Measurements from ENCODE around the gene MYOF.
A peak's percentile ranks its signal among the peaks of the same experiment; 100 is the strongest.

MYOF gene

GRCh38 chr10:93482145-93482834 is at the start of gene MYOF:
TSS of gene MYOF (minus strand) at chr10:93482334. CDS start at chr10:93482194, 140 bp downstream.
- DNase-seq, result peak; percentile 85

- DNase-seq, result no peak
Measured at GRCh38 chr10:93518531-93518930, 36.4 kb upstream of the MYOF start.

DNA sequence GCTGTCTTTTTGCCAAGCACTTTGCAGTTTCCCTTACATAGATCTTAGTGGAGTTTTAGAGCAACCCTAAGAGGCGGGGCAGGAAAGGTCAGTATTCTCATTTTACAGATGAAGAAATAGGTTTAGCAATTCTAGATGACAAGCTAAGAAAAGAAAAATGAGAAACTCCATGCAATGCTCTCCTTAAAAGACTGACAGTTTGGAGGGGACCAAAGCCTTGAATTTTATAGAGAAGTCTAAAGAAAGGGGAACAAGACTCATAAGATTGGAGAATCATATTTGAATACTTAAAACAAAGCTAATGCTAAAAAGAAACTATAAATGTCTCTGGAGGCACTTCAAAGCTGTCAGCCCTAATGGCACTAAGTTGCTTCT is 33.9 kb upstream of the MYOF start:
- no peak for DNase-seq

- DNase-seq, result no peak
Measured at GRCh38 chr10:93515071-93516005, 33.2 kb upstream of the MYOF start.

DNA sequence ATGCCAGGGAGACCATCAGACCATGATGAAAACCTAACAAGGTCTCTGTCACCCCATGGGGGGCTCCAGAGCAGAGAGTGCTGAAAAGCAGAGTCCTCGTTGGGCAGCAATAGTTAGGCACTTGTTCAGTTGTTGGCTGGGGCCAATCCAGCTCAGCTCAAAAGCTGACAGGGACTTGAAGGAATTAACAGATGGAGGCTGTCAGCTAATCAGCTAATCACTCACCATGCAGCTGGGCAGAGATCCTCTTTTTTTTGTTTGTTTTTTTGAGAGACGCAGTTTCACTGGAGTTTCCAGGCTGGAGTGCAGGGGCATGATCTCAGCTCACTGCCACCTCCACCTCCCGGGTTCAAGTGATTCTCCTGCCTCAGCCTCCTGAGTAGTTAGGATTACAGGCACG is 32.4 kb upstream of the MYOF start:
- no peak for DNase-seq

- no peak for DNase-seq
Measured at GRCh38 chr10:93513091-93513490, 31.0 kb upstream of the MYOF start.

DNA sequence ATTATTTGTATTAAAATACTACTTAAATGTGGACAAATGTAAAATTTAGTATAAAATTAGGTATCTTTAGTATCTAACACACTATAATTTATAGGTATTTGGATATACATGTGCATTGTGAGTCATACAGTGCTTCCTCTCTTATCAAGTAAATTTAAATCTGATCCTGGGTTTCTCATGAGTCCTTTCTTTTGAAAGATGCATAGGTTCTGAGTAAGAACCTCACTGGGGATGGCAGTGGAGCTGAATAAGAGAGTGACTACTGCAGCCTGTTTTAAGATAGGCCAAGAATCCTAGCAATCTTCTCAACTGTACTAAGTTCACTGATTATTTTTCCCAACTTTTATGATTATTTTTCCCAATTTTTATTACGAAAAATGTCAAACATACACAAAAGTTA is 30.4 kb upstream of the MYOF start:
- no peak for DNase-seq

DNA sequence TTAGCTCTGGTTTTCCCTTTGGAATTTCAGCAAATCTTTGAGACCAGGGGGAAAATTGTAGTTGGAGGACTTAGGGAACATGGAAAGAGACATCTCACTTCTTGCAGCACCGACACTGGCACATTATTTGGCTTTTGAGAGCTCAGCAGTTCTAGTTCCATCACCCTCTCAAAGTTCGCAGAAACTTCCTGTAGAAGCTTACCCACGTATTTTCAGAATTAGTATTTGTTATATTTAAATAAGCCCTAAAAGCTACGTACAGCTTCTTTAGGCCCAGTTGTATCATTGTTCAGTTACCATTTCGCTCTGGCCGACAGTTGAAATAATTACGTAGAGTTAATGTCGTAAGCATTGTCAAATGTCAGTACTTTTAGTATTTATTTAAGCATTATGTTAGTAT is 27.7 kb upstream of the MYOF start:
- peak; percentile 35 for DNase-seq

- DNase-seq, result no peak
Measured at GRCh38 chr10:93505075-93505474, 22.9 kb upstream of the MYOF start.

DNA sequence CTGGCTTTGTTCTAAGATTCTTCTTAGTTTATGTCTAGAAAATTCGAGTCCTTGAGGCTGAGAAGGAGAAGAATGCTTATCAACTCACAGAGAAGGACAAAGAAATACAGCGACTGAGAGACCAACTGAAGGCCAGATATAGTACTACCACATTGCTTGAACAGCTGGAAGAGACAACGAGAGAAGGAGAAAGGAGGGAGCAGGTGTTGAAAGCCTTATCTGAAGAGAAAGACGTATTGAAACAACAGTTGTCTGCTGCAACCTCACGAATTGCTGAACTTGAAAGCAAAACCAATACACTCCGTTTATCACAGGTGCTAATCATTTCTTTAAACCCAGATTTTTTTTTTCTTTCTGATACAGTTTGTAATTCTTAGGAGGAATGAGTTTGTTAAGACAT is 20.9 kb upstream of the MYOF start:
- DNase-seq, result peak; percentile 41

- no peak for DNase-seq
Measured at GRCh38 chr10:93501650-93502049, 19.5 kb upstream of the MYOF start.

DNA sequence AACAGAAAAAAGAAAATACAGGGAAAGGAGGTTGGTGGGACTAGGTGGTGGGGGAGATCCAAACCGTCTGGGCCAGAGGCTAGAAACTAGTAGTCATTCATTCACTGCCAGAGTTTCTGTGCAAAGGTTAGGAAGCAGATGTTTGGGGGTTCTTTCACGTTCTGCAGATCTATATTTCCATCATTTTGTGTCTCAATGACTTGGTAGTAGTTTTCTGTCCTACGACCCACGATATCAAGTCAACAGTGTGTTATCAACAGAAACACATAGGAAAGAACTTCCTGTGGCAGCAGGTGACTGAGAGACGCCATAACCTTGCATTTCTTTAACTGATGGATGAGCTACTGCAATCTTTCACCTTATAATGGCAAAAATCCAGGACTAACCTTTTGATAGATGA is 16.0 kb upstream of the MYOF start:
- peak; percentile 33 for DNase-seq

DNA sequence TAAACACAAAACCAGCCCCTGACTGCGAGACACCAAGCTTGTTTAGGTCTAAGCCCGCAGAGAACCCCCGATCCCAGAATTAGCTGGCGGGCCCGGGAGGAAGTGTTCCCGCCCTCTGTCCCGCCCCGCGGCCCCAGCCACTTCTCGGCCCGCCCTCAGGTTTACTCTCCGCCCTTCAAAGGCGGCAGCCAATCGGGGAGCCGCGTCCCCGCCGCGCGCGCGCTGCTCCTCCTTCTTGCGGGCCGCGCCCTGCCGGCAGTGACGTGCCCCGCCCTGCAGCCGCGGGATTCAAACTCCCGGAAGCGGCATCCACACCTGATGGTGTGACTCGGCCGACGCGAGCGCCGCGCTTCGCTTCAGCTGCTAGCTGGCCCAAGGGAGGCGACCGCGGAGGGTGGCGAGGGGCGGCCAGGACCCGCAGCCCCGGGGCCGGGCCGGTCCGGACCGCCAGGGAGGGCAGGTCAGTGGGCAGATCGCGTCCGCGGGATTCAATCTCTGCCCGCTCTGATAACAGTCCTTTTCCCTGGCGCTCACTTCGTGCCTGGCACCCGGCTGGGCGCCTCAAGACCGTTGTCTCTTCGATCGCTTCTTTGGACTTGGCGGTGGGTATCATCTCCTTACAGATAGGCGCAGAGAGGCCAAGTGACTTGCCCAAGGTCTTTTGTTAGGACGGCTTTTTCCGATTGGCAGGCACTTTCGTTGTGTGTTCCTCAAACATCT is 14.3 kb upstream of the MYOF start, which contains the start of gene CEP55:
TSS of gene CEP55 (plus strand) at position 291 of the 720 bp plus-strand sequence. CDS start 3,440 bp downstream, outside the sequence.
- DNase-seq, result peak; percentile 98

GRCh38 chr10:93495654-93496321 is 13.7 kb upstream of the MYOF start:
- DNase-seq, result peak; percentile 15

DNA sequence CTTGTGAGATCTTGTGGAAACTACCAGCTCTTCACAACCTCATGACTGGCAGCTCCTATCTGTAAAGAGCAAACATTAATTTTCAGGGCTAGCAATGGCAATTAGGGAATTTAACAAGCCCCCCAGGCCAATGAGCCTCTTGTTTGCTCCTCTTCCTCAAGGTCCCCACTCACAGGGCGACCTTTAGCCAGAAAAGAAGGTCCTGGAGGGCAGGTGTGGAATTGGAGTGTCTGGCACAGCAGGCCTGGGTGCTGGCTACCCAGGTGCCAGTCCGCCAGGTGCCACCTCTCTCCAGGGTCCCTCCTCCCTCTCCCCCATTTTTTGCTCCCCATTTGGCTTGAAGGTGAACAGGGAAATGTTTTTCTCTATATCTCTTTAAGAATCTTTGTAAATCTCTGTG is 12.4 kb upstream of the MYOF start:
- DNase-seq, result no peak

DNA sequence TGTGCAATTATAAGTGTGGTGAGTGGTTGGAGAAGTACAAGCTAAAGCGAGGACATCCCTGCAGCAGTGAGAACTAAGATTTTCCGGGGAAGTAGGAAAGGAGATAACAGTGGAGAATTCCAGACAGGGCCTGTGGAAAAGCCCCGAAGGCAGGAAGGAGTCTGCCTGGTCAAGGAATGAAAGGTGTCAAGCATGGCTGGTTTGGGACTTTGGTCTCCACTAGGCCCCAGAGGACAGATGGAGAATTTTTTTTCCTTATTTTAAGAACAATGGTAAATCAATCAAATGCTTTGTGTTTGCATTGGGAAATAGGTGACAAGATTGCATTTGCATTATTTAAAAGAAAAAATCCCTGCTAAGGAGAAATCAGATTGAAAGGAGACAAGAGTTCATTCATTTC is 11.0 kb upstream of the MYOF start:
- no peak for DNase-seq

GRCh38 chr10:93491602-93492121 is 9.5 kb upstream of the MYOF start:
- DNase-seq, result no peak

DNA sequence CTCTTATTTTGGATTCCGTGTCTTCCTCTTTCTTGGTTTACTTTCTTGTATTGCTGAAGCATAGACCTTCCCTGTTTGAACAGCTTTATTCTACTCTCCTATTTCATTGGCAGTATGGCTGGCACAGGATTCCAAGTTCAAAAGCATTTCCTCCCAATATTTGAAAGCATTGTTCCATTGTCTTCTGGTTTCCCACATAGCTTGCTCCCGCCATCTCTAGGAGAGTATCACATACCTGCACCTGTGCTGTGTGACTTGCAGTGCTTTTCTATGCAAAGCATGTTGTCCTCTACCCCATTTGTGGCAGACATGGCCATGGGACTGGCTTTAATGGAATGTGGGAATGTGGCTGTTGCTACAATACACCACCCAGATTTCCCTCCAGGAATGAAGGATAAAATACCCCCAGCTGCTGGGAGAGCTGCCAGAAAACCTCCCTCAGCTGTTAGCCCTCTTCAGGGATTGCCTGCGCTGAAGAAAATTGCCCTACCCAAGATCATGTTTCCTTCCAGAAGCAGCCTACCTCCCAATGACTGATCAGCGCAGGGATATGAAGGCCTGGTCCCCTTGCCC is 6.9 kb upstream of the MYOF start:
- DNase-seq, result no peak

DNA sequence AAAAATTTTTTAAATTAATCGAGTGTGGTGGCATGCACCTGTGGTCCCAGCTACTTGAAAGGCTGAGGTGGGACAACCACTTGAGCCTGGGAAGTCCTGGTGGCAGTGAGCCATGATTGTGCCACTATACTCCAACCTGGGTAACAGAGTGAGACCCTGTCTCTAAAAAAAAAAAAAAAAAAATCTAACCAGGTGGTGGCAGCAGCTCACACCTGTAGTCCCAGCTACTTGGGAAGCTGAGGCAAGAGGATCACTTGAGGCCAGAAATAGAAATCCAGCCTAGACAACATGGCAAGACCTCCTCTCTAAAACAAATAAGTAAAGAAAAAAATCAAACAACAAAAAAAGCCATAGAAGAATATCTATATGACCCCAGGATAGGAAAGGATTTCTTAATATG is 3.6 kb upstream of the MYOF start:
- DNase-seq, result no peak

DNA sequence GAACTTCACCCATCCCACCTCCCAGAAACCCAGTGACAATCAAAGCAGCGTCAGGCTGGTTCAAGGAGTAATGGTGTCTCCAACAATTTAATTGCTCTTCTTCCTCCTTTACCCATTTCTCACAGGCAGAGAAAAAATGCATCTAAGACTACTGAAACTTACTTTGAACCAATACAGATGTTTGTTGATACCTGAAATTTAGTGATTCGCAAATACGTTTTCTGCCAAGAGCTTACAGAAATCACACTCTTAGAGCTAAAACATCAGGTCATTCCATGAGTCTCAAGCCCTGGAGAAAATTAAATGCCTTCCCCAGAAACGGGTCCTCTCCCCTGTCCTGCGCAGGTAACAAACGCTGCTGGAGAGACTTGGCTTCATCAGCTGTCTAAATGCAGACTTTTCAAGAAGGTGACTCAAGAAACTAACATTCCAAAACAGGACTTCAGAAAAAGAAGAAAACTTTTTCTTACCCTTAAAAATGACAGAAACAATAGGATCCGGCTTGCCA is 443 bp downstream of the MYOF start:
- DNase-seq, result no peak

GRCh38 chr10:93478873-93479272 is 3.3 kb downstream of the MYOF start:
- no peak for DNase-seq

DNA sequence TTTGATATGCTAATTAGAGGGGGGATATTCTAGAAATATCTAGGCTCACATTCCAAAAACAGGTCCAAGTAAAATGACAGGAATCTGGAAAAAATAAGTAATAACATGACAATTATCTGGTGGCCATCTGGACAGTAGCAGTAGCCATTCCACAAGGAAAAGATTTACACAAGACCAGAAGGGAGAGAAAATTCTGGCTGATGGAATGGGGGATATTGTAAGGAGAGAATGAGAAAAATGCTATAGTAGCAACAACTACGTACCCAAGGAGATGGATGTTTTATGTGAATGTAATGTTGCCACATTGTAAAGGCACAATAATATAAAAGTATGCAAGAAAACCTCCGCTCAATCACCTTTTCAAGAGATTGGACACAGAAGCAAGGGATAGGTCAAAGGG is 5.4 kb downstream of the MYOF start:
- DNase-seq, result no peak
